Spleen (tissue), 7 donors: ENCODE results near the gene OTC.
A peak's percentile ranks its signal among the peaks of the same experiment; 100 is the strongest.

Experiments used
- CTCF ChIP-seq, 11 experiments: fragments of 200-600 bp in 7 of 11; fragments of 450-650 bp in 4 of 11; sonication (generic) in 4 of 11; IDR thresholded peaks in 8 of 11; conservative IDR thresholded peaks in 3 of 11; 1 replicate in 7 of 11; 2 replicates in 4 of 11; pipeline versions ENCODE4 v1.4.0 to v1.8.0; 2016 to 2021; ENCODE audit warnings: antibody characterized with exemption in 11 of 11, inconsistent platforms in 4 of 11, mild to moderate bottlenecking in 1 of 11
- POLR2AphosphoS5 ChIP-seq, 3 donors: sonication (generic); formaldehyde crosslinking; IDR thresholded peaks; one replicate each; pipeline ENCODE4 v1.5.1; 2017; ENCODE audit warnings: antibody characterized with exemption in 3 of 3
- donor health status: DM: no; HTN: no; CAD: no; lungs with moderate emphysema.
- donor health status: DM: no; HTN: no; CAD: no.
- donor health status: DM: no; HTN: no; CAD: no.

GRCh38 chrX:38327775-38328081 lies 24.7 kb upstream of the OTC start:
- TF ChIP-seq CTCF (IDR thresholded peaks at IDR 0.05 in 8 of 11, conservative IDR thresholded peaks at IDR 0.05 in 3 of 11): peak in 2 of 11 experiments; percentile 1 to 20
- TF ChIP-seq POLR2AphosphoS5 (IDR thresholded peaks at IDR 0.05): no peak
